ENCODE data around the gene CASP14.

DNA sequence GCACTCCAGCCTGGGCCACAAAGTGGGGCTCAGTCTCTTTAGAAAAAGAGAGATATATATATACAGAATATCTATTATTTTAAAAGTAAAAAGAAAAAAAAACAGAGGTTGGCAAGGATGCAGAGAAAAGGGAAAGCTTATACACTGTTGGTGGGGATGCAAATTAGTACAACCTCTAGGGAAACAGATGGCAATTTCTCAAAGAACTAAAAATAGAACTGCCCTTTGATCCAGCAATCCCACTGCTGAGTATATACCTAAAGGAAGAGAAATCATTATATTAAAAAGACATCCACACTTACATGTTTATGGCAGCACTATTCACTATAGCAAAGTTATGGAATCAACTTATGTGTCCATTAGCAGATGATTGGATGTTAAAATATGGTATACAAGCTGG is 41.0 kb upstream of the CASP14 start:
- no peak for TF ChIP-seq CTCF (conservative IDR thresholded peaks at IDR 0.05; ENCODE audit: low read length)
- no peak for TF ChIP-seq EZH2phosphoT487 (IDR thresholded peaks at IDR 0.05; ENCODE audit: borderline replicate concordance, low read depth, low read length)

Data from OCI-LY7 (cell line).